RPMI7951 (cell line): ENCODE data around the gene SPINK8. TPM values are rescaled to one million over a fixed set of nuclear protein-coding genes. Genes with fewer than 3 reads are reported as not detected.
"Not testable (repeated sequence)": the region's sequence is repeated elsewhere in the genome, so short reads cannot be mapped to it uniquely, and the experiment has no call there.

Source experiments
- DNase-seq: peaks from one replicate; pipeline ENCODE4 v3.0.0-alpha.2; 2012; ENCODE audit warnings: low read depth
- total RNA-seq: library from RNA; depleted of rRNA; stranded (reverse); fragments of >200 nt; shearing (Covaris generic); gene quantifications from 2 replicates; pipeline ENCODE4 v1.2.3, GENCODE V29; 2014; rRNA removed

The SPINK8 gene
- total RNA-seq, 1 experiment from 2014 or later: not detected

GRCh38 chr3:48278884-48279559 lies 54.4 kb downstream of the SPINK8 start:
- DNase-seq: no peak

- no peak for DNase-seq
Observed at GRCh38 chr3:48276911-48277641, 56.4 kb downstream of the SPINK8 start.

DNA sequence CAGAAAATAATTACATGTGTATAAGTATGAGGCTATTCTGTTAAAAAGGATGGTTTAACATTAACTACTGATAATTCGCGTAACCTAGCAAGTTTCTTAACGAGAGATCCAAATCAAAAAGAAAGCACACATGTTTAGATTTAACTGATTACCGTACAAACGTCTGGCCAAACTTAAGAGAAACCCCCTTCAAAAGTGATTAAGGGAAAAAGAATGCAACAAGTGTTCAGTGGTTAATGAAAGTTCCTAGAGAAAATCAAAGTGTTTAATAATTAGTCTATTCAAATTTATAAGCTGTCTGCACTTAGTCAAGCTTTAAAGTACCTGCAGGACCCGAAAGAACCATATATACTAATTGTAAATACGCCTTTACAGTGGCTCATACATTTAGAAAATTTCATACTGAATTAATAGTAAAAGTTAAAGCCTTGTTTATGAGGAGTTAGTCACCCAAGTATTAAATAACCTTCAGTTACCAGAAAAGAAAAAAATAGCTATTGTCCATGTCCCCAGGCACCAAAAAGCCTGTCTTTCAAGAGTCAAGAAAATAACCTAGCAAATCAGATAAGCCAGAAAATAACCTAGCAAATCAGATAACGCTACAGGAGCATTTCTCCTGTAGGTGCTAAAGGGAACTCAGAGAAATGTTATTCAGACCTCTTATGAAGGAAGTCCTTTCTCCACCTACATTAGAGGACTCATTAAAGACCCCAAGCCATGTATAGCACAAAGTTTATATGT lies 58.0 kb downstream of the SPINK8 start:
- DNase-seq: no peak

DNA sequence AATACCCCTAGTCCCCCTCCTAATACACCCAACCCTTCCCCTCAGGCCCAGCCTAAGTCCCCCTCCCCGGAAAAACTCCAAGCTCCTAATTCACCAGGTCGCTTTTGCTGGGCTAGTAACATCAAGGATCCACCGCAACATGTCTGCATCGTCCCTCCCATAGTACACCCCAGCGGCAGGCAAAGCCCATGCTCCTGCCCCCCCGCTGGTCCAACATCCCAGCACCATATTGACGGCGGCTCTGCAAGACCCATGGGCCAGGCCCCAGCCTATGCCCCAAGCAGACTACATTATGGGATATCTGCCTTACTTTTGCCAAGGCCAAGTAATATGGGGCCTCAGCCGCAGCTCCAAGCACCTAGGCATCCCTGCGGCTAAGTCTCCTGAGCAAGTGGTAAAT lies 59.0 kb downstream of the SPINK8 start:
- DNase-seq: no peak

DNA sequence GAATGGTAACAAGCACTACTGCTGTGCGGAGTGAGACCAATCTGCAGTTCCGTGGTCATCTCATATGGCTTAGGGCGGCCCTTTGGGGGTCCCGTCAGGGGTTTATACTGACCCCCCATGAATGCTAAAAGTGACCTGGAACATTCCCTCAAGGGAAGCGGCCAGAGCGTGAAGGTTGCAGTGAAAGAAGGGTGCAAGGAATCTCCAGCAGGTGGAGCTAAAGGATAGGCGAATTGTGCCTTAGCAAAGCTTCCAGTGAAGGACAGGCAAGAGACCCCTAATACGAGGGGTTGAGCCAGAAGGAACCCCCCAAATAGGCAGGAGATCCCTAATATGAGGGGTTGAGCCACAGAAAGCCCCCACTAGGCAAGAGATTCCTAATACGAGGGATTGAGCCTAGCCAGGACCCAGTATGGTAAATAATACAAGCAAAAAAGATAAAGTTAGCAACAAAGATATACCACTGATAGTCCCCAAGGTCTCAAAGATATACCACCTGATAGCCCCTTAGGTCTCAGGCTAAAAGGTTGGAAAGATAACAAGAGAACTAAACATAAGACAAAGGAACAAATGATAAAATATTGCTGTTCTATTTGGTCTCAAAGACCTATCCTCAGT lies 59.8 kb downstream of the SPINK8 start:
- peak; percentile 59 for DNase-seq

GRCh38 chr3:48271763-48272498 lies 61.5 kb downstream of the SPINK8 start:
- DNase-seq: no peak

DNA sequence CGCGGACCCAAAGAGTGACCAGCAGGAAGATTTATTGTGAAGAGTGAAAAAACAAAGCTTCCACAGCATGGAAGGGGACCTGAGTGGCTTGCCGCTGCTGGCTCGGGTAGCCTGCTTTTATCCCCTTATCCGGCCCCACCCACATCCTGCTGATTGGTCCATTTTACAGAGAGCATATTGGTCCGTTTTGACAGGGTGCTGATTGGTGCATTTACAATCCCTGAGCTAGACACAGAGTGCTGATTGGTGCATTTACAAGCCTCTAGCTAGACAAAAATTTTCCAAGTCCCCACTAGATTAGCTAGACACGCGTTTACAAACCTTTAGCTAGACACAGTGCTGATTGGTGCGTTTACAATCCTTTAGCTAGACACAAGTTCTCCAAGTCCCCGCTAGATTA lies 62.2 kb downstream of the SPINK8 start:
- not testable (repeated sequence) for DNase-seq

- no peak for DNase-seq
Observed at GRCh38 chr3:48270306-48270705, 63.2 kb downstream of the SPINK8 start.

GRCh38 chr3:48269592-48269991 lies 63.9 kb downstream of the SPINK8 start:
- no peak for DNase-seq

GRCh38 chr3:48268936-48269561 lies 64.4 kb downstream of the SPINK8 start:
- DNase-seq: no peak

DNA sequence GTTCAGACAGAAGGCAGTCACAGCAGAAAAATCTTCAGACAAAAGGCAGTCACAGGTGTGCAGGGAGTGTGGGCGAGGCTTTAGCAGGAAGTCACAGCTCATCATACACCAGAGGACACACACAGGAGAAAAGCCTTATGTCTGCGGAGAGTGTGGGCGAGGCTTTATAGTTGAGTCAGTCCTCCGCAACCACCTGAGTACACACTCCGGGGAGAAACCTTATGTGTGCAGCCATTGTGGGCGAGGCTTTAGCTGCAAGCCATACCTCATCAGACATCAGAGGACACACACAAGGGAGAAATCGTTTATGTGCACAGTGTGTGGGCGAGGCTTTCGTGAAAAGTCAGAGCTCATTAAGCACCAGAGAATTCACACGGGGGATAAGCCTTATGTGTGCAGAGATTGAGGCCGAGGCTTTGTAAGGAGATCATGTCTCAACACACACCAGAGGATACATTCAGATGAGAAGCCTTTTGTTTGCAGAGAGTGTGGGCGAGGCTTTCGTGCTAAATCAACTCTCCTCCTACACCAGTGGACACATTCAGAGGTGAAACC lies 65.0 kb downstream of the SPINK8 start:
- no peak for DNase-seq

- no peak for DNase-seq
Observed at GRCh38 chr3:48267782-48268181, 65.7 kb downstream of the SPINK8 start.

DNA sequence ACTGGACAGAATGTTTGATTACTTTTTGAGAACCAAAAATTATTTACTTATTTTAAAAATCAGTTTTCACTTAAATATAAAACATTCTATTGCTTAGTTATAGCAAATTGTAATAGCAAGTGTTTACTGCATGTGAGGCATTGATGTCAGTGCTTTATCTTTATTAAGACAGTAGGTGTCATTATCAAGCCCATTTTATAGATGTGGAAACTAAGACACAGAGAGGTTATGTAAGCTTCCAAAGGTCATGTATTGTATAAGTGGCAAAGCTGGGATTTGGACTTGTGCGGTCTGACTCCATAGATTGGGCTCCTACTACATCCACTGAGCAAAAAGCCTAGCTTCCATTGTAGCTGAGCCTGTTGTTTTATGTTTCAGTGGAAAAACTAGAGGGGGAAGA lies 74.9 kb downstream of the SPINK8 start:
- DNase-seq: no peak

Other genes starting within 250 kb of the SPINK8 start
- 13.5 and 16.9 TPM in 2 replicates for gene CDC25A, start 145.2 kb downstream of the SPINK8 start, total RNA-seq
- 0.20 TPM in 1 of 2 replicates, not detected in the other for gene CAMP, start 110.2 kb downstream of the SPINK8 start, total RNA-seq
- 2.9 and 3.0 TPM in 2 replicates for gene ZNF589, start 92.6 kb downstream of the SPINK8 start, total RNA-seq
- gene NME6, start 32.3 kb downstream of the SPINK8 start, total RNA-seq: 28.5 and 38.1 TPM in 2 replicates
- gene FBXW12, start 38.6 kb upstream of the SPINK8 start, total RNA-seq: not detected in 2 replicates
- gene PLXNB1, start 96.4 kb upstream of the SPINK8 start, total RNA-seq: 4.7 and 14.2 TPM in 2 replicates
- 18.1 and 21.6 TPM in 2 replicates for gene CCDC51, start 106.5 kb upstream of the SPINK8 start, total RNA-seq
- gene TMA7, start 106.6 kb upstream of the SPINK8 start, total RNA-seq: 726 and 838 TPM in 2 replicates
- 10.7 and 14.3 TPM in 2 replicates for gene ATRIP, start 113.1 kb upstream of the SPINK8 start, total RNA-seq
- gene SHISA5, start 170.5 kb upstream of the SPINK8 start, total RNA-seq: 206 and 217 TPM in 2 replicates
- gene PFKFB4, start 223.1 kb upstream of the SPINK8 start, total RNA-seq: 41.2 and 56.9 TPM in 2 replicates
- gene UCN2, start 230.1 kb upstream of the SPINK8 start, total RNA-seq: 4.3 and 7.2 TPM in 2 replicates